Ascending aorta (tissue), 2 donors: ENCODE measurements around the gene CCDC124. TPM values are rescaled to one million over a fixed set of nuclear protein-coding genes. Genes with fewer than 3 reads are reported as not detected.

Experiments
- DNase-seq, 2 donors: peaks; one replicate each; pipeline ENCODE4 v3.0.0-alpha.2; 2019; ENCODE audit warnings: low spot score in 2 of 2
- H3K27ac ChIP-seq, 2 donors: fragments of 200-600 bp; sonication (generic); one replicate each; pipeline ENCODE4 v1.5.1; 2016 to 2017; ENCODE audit warnings: mild to moderate bottlenecking in 1 of 2
- H3K27me3 ChIP-seq: fragments of 200-600 bp; sonication (generic); one replicate; pipeline ENCODE4 v1.5.1; 2017
- H3K36me3 ChIP-seq, 2 donors: fragments of 200-600 bp; sonication (generic); one replicate each; pipeline ENCODE4 v1.5.1; 2016
- H3K4me1 ChIP-seq, 2 donors: fragments of 200-600 bp; sonication (generic); one replicate each; pipeline ENCODE4 v1.5.1; 2016 to 2017; ENCODE audit warnings: mild to moderate bottlenecking in 1 of 2
- H3K4me3 ChIP-seq, 2 donors: fragments of 200-600 bp; sonication (generic); one replicate each; pipeline ENCODE4 v1.5.1; 2016 to 2017; ENCODE audit warnings: mild to moderate bottlenecking in 1 of 2
- H3K9me3 ChIP-seq, 2 donors: fragments of 200-600 bp; sonication (generic); one replicate each; pipeline ENCODE4 v1.5.1; 2016
- CTCF ChIP-seq, 3 experiments: fragments of 200-600 bp in 2 of 3; fragments of 450-650 bp in 1 of 3; sonication (generic) in 2 of 3; IDR thresholded peaks; one replicate each; pipeline ENCODE4 v1.5.1; 2016 to 2019; ENCODE audit warnings: antibody characterized with exemption in 3 of 3, mild to moderate bottlenecking in 1 of 3, moderate library complexity in 1 of 3
- intact Hi-C: fragments of 100-400 bp; cut with DNase I; formaldehyde crosslinking; loops from one replicate; pipeline ENCODE4 v1.15.1; 2023
- total RNA-seq: library from RNA; depleted of rRNA; stranded (reverse); fragments of >200 nt; gene quantifications from one replicate; pipeline ENCODE4 v1.1.0, GENCODE V29; 2016

CCDC124 gene
- total RNA-seq, 1 donor from 2014 or later, result 43.3 TPM

GRCh38 chr19:17889609-17890214 lies 43.1 kb upstream of the CCDC124 start:
- TF ChIP-seq CTCF (IDR thresholded peaks at IDR 0.05), result no peak
- H3K4me3 ChIP-seq, result no peak overlapping the region
- H3K9me3 ChIP-seq, result no peaks in the 10 kb centered on the region
- no peak overlapping the region for H3K27ac ChIP-seq
- DNase-seq, result no peak
- H3K27me3 ChIP-seq, result no peaks in the 10 kb centered on the region
- intact Hi-C loops, result no loop called here
- no peaks in the 10 kb centered on the region for H3K4me1 ChIP-seq
- H3K36me3 ChIP-seq, result no peaks in the 10 kb centered on the region

- intact Hi-C loops, result no loop called here
- H3K27ac ChIP-seq, result no peak overlapping the region
- H3K27me3 ChIP-seq, result no peaks in the 10 kb centered on the region
- H3K9me3 ChIP-seq, result no peaks in the 10 kb centered on the region
- no peak for DNase-seq
- H3K4me3 ChIP-seq, result no peak overlapping the region
- no peak for TF ChIP-seq CTCF (IDR thresholded peaks at IDR 0.05)
- no peaks in the 10 kb centered on the region for H3K4me1 ChIP-seq
- H3K36me3 ChIP-seq, result no peaks in the 10 kb centered on the region
Observed at GRCh38 chr19:17893766-17894165, 39.0 kb upstream of the CCDC124 start.

GRCh38 chr19:17902701-17903100 lies 30.1 kb upstream of the CCDC124 start:
- intact Hi-C loops, result no loop called here
- no peak for TF ChIP-seq CTCF (IDR thresholded peaks at IDR 0.05)
- Histone ChIP-seq H3K9me3 (peaks cover 0 to 3% of the 10 kb centered on the region in 2 donors), H3K27ac (no peak overlapping the region), H3K4me3 (no peak overlapping the region), H3K4me1 (no peaks in the 10 kb centered on the region), H3K36me3 (no peaks in the 10 kb centered on the region), H3K27me3 (no peaks in the 10 kb centered on the region)
- DNase-seq, result no peak

- DNase-seq, result no peak
- H3K27ac ChIP-seq, result no peak overlapping the region
- no peaks in the 10 kb centered on the region for H3K36me3 ChIP-seq
- no peak overlapping the region for H3K4me3 ChIP-seq
- no peaks in the 10 kb centered on the region for H3K4me1 ChIP-seq
- peaks cover 0 to 18% of the 10 kb centered on the region in 2 donors for H3K9me3 ChIP-seq
- TF ChIP-seq CTCF (IDR thresholded peaks at IDR 0.05), result no peak
- intact Hi-C loops, result no loop called here
- no peaks in the 10 kb centered on the region for H3K27me3 ChIP-seq
Observed at GRCh38 chr19:17908244-17908643, 24.6 kb upstream of the CCDC124 start.

GRCh38 chr19:17909003-17909732 lies 23.6 kb upstream of the CCDC124 start:
- DNase-seq, result no peak
- no peak overlapping the region for H3K4me3 ChIP-seq
- H3K4me1 ChIP-seq, result no peaks in the 10 kb centered on the region
- H3K36me3 ChIP-seq, result no peaks in the 10 kb centered on the region
- H3K27ac ChIP-seq, result no peak overlapping the region
- intact Hi-C loops, result no loop called here
- no peaks in the 10 kb centered on the region for H3K27me3 ChIP-seq
- H3K9me3 ChIP-seq, result peaks cover 0 to 18% of the 10 kb centered on the region in 2 donors
- TF ChIP-seq CTCF (IDR thresholded peaks at IDR 0.05), result no peak
